ENCODE data around the gene HNRNPAB.
"Not testable (repeated sequence)": the region's sequence is repeated elsewhere in the genome, so short reads cannot be mapped to it uniquely, and the experiment has no call there.

Gene HNRNPAB

GRCh38 chr5:178198151-178198550 is 6.2 kb upstream of the HNRNPAB start:
- not testable (repeated sequence) for DNase-seq

GRCh38 chr5:178198706-178199105 is 5.6 kb upstream of the HNRNPAB start:
- no peak for DNase-seq

- no peak for DNase-seq
These were observed 4.5 kb upstream of the HNRNPAB start for GRCh38 chr5:178199581-178200434.

GRCh38 chr5:178201221-178201926 is 3.0 kb upstream of the HNRNPAB start:
- DNase-seq, result no peak

- DNase-seq, result peak; percentile 52 to 55
These were observed 2.5 kb upstream of the HNRNPAB start for GRCh38 chr5:178201927-178202235.

GRCh38 chr5:178202541-178202940 is 1.8 kb upstream of the HNRNPAB start:
- no peak for DNase-seq

GRCh38 chr5:178203670-178204181 is 607 bp upstream of the HNRNPAB start:
- DNase-seq, result no peak

- peak; percentile 63 to 66 for DNase-seq
These were observed 809 bp downstream of the HNRNPAB start for GRCh38 chr5:178204935-178205748.

GRCh38 chr5:178205749-178206047 is 1.4 kb downstream of the HNRNPAB start:
- no peak for DNase-seq

- no peak for DNase-seq
These were observed 2.1 kb downstream of the HNRNPAB start for GRCh38 chr5:178206166-178207101.

- DNase-seq, result no peak
These were observed 3.0 kb downstream of the HNRNPAB start for GRCh38 chr5:178207183-178207916.

GRCh38 chr5:178207917-178208280 is 3.6 kb downstream of the HNRNPAB start:
- DNase-seq, result no peak

- no peak for DNase-seq
These were observed 4.4 kb downstream of the HNRNPAB start for GRCh38 chr5:178208540-178209227.

GRCh38 chr5:178209334-178210072 is 5.2 kb downstream of the HNRNPAB start:
- no peak for DNase-seq

- DNase-seq, result no peak
These were observed 5.8 kb downstream of the HNRNPAB start for GRCh38 chr5:178210073-178210535.

GRCh38 chr5:178210686-178211085 is 6.4 kb downstream of the HNRNPAB start:
- no peak for DNase-seq

- DNase-seq, result no peak
These were observed 7.0 kb downstream of the HNRNPAB start for GRCh38 chr5:178211095-178212048.

GRCh38 chr5:178212241-178213002 is 8.1 kb downstream of the HNRNPAB start:
- DNase-seq, result no peak

All from AML-193 (cell line).